Coronary artery (tissue), 2 donors: Measurements from ENCODE around the gene SPRED2.

ENCODE experiments used
- DNase-seq: peaks from one replicate; pipeline ENCODE4 v3.0.0-alpha.2; 2017; ENCODE audit warnings: low spot score
- H3K27ac ChIP-seq, 2 donors: fragments of 200-600 bp; sonication (generic); one replicate each; pipeline ENCODE4 v1.5.1; 2016 to 2019
- H3K4me3 ChIP-seq: fragments of 200-600 bp; sonication (generic); 2 replicates; pipeline ENCODE4 v1.5.1; 2016; ENCODE audit warnings: mild to moderate bottlenecking, moderate library complexity
- CTCF ChIP-seq: fragments of 200-600 bp; sonication (generic); IDR thresholded peaks from one replicate; pipeline ENCODE4 v1.5.1; 2019; ENCODE audit warnings: antibody characterized with exemption

The SPRED2 gene

GRCh38 chr2:65263986-65264385 lies 168.4 kb downstream of the SPRED2 start:
- no peak for DNase-seq
- TF ChIP-seq CTCF, result no peak

GRCh38 chr2:65263262-65263661 lies 169.1 kb downstream of the SPRED2 start:
- no peak overlapping the region for H3K27ac ChIP-seq
- no peak overlapping the region for H3K4me3 ChIP-seq
- TF ChIP-seq CTCF, result no peak
- DNase-seq, result no peak

More at GRCh38 chr2:65263986-65264385, 168.4 kb downstream of the SPRED2 start:
- Histone ChIP-seq H3K4me3 (no peak overlapping the region), H3K27ac (no peak overlapping the region)

- DNase-seq, result no peak
- TF ChIP-seq CTCF, result no peak
- H3K27ac ChIP-seq, result no peak overlapping the region
- H3K4me3 ChIP-seq, result no peak overlapping the region
These were observed 170.7 kb downstream of the SPRED2 start for GRCh38 chr2:65261676-65262075.
